22Rv1 (cell line): ENCODE data around the gene SRRT.

Experiments
- ZFX ChIP-seq: fragments of 450-650 bp; IDR thresholded peaks from 2 replicates; pipeline ENCODE4 v1.6.1; 2017; ENCODE audit warnings: antibody characterized with exemption, borderline replicate concordance
- TF ChIP-seq, protein P1 (sequence below): fragments of 450-650 bp; IDR thresholded peaks from 2 replicates; pipeline ENCODE4 v1.5.1; 2017; ENCODE audit warnings: mild to moderate bottlenecking

DNA sequence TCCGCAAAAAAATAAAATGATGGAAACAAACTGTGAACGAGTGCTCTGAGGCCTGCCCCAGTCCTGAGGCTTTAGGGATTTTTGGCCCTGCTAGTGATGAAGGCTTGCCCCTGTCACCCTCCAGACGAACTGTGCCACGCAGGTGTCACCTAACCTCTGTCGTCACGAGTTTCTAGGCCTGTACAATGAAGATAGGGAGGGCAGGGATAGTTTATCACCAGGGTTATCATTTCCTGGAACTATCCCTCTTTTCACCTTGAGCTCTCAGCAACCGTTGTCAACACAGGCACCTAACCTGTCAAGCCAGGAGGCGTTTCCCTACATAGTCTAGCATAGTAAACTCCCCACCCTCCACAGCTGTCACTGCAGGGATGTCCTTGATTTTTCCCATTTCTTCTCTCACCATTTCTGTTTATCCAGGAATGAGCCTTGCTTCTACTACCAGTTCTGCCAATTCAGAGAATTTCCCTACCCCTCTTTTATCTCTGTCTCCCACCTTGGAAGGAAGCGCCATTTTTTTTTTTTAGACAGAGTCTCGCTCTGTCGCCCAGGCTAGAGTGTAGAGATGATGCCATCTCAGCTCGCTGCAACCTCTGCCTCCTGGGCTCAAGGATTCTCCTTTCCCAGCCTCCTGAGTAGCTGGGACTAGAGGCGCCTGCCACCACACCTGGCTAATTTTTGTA is 23.0 kb downstream of the SRRT start:
- TF ChIP-seq, protein P1, sequence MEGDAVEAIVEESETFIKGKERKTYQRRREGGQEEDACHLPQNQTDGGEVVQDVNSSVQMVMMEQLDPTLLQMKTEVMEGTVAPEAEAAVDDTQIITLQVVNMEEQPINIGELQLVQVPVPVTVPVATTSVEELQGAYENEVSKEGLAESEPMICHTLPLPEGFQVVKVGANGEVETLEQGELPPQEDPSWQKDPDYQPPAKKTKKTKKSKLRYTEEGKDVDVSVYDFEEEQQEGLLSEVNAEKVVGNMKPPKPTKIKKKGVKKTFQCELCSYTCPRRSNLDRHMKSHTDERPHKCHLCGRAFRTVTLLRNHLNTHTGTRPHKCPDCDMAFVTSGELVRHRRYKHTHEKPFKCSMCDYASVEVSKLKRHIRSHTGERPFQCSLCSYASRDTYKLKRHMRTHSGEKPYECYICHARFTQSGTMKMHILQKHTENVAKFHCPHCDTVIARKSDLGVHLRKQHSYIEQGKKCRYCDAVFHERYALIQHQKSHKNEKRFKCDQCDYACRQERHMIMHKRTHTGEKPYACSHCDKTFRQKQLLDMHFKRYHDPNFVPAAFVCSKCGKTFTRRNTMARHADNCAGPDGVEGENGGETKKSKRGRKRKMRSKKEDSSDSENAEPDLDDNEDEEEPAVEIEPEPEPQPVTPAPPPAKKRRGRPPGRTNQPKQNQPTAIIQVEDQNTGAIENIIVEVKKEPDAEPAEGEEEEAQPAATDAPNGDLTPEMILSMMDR, result no peak
- no peak for TF ChIP-seq ZFX
